GM10266 (cell line): ENCODE data around the gene PHF1.
"Not testable (repeated sequence)": the region's sequence is repeated elsewhere in the genome, so short reads cannot be mapped to it uniquely, and the experiment has no call there.

Source experiments
- DNase-seq: peaks from one replicate; pipeline ENCODE4 v3.0.0; 2012; ENCODE audit errors: extremely low spot score
- CTCF ChIP-seq: IDR thresholded peaks from 2 replicates; pipeline ENCODE4 v1.5.1; 2012; ENCODE audit warnings: mild to moderate bottlenecking, low read depth; ENCODE audit not compliant: control insufficient read depth, insufficient read depth; ENCODE audit errors: missing control alignments

PHF1 gene

GRCh38 chr6:33375143-33375671, 35.6 kb upstream of the PHF1 start:
- no peak for DNase-seq
- no peak for TF ChIP-seq CTCF

GRCh38 chr6:33377171-33377570, 33.6 kb upstream of the PHF1 start:
- no peak for DNase-seq
- TF ChIP-seq CTCF, result no peak

- not testable (repeated sequence) for DNase-seq
Observed at GRCh38 chr6:33379184-33379583, 31.6 kb upstream of the PHF1 start.

GRCh38 chr6:33380272-33380981, 30.4 kb upstream of the PHF1 start:
- TF ChIP-seq CTCF, result no peak
- no peak for DNase-seq

- no peak for DNase-seq
Observed at GRCh38 chr6:33383427-33384185, 27.2 kb upstream of the PHF1 start.

GRCh38 chr6:33384581-33385020, 26.2 kb upstream of the PHF1 start:
- no peak for DNase-seq
- no peak for TF ChIP-seq CTCF

More at GRCh38 chr6:33383427-33384185, 27.2 kb upstream of the PHF1 start:
- TF ChIP-seq CTCF, result no peak

GRCh38 chr6:33390173-33390572, 20.6 kb upstream of the PHF1 start:
- no peak for DNase-seq
- TF ChIP-seq CTCF, result no peak
